Measurements from ENCODE around the gene SEPTIN5. TPM values are rescaled to one million over a fixed set of nuclear protein-coding genes. Genes with fewer than 3 reads are reported as not detected.

The SEPTIN5 gene
- total RNA-seq, 1 donor from 2014 or later: 1.3 TPM

GRCh38 chr22:19757985-19758895 lies 43.9 kb downstream of the SEPTIN5 start:
- H3K36me3 Mint-ChIP-seq (ENCODE audit: low read depth): peaks cover 4% of the 10 kb centered on the region
- H3K4me1 Mint-ChIP-seq (ENCODE audit: low read depth): peaks cover 17% of the 10 kb centered on the region
- intact Hi-C loops (cut with micrococcal nuclease): loop anchor here (5.0 kb wide), 1 partner anchor 134 kb away; no protein-coding TSS in a partner anchor
- H3K27ac Mint-ChIP-seq: no peak overlapping the region
- peaks cover 61% of the 10 kb centered on the region for H3K27me3 Mint-ChIP-seq (ENCODE audit: insufficient read depth)
- H3K9me3 Mint-ChIP-seq: no peaks in the 10 kb centered on the region
- DNase-seq (ENCODE audit: low spot score): no peak
- peak overlapping the region; percentile 68 for H3K4me3 Mint-ChIP-seq

DNA sequence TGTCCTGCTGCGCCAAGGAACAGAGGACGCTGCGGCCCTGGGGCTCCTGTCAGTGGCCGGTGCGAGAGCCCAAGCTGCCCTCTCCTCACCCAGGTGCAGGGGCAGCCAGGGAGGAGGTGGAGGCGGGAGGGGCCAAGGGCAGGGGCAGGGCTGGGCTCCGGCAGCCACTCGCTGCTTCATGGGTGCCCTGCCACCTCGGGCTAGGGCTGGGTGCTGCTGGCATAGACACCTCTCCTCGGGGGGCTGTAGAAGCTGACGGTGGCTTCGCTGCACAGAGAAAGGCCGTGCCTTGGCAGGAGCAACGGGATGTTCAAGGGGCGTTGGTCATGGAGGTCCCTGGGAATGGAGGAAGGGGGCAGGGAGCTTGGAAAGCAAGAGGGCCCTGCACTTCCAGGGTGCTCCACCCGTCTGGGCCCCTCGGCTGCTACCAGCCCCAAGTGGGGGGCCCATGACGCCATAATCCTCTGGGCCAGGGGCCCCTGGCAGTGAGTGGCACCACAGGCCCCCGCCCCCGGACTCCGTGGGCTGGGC lies 44.7 kb downstream of the SEPTIN5 start:
- H3K27me3 Mint-ChIP-seq (ENCODE audit: insufficient read depth): peaks cover 60% of the 10 kb centered on the region
- H3K4me1 Mint-ChIP-seq (ENCODE audit: low read depth): peaks cover 17% of the 10 kb centered on the region
- DNase-seq (ENCODE audit: low spot score): no peak
- peaks cover 4% of the 10 kb centered on the region for H3K36me3 Mint-ChIP-seq (ENCODE audit: low read depth)
- H3K9me3 Mint-ChIP-seq: no peaks in the 10 kb centered on the region
- intact Hi-C loops (cut with micrococcal nuclease): loop anchor here (5.0 kb wide), 1 partner anchor 133 kb away; no protein-coding TSS in a partner anchor
- H3K4me3 Mint-ChIP-seq: no peak overlapping the region
- H3K27ac Mint-ChIP-seq: no peak overlapping the region

GRCh38 chr22:19759427-19760057 lies 45.2 kb downstream of the SEPTIN5 start:
- H3K4me3 Mint-ChIP-seq: peak overlapping the region; percentile 69
- DNase-seq (ENCODE audit: low spot score): no peak
- H3K27me3 Mint-ChIP-seq (ENCODE audit: insufficient read depth): peaks cover 59% of the 10 kb centered on the region
- H3K9me3 Mint-ChIP-seq: no peaks in the 10 kb centered on the region
- intact Hi-C loops (cut with micrococcal nuclease): loop anchor here (2.0 to 5.0 kb wide), 2 partner anchors 35 to 133 kb away; no protein-coding TSS in a partner anchor
- H3K36me3 Mint-ChIP-seq (ENCODE audit: low read depth): peaks cover 4% of the 10 kb centered on the region
- H3K4me1 Mint-ChIP-seq (ENCODE audit: low read depth): peaks cover 17% of the 10 kb centered on the region
- peak overlapping the region; percentile 83 for H3K27ac Mint-ChIP-seq

DNA sequence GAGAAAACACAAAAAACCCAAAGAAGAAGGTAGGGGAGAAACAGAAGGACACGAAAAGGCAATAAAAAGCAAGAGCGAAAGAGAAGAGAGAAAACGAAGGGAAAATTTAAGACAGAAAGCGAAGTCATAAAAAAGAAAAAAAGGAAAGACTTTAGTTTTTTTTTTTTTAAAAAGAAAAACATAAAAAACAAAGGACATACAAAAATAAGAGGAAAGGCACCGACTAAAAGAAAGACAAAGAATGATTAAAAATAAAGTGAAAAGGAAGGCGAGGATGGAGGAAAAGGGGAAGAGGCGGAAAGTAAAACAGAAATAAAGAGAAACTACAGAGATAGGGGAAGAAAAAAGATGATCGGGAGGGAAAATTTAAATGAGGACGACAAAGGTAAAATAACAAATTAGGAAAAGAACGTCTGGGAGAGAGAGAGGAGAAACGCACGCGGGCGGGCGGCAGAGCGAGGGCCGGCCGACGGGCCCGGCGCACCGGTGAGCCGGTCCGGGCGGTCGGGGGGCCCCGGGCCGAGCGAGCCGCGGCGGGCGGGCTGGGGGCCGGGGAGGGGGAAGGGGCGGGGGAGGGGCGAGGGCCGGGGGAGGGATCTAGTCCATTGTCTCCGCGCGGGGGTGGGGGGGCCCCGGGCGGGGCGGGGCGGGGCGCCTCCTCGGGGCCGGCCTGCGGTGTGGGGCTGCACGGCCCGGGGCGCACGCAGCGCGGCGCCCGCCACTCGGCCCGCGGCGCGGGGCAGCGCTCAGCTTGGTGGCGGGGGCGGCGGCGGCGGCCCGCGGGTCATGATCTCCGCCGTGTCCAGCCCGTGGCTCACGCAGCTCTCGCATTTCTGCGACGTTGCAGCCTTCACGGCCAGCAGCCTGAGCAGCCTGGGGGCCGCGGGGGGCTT lies 46.0 kb downstream of the SEPTIN5 start, which contains the start of gene TBX1:
TSS of gene TBX1 (plus strand) at position 721 of the 893 bp plus-strand sequence. CDS start at position 787, 66 bp downstream.
- intact Hi-C loops (cut with micrococcal nuclease): loop anchor here (2.0 kb wide), 1 partner anchor 36 kb away; no protein-coding TSS in a partner anchor
- H3K27me3 Mint-ChIP-seq (ENCODE audit: insufficient read depth): peaks cover 63% of the 10 kb centered on the region
- peaks cover 4% of the 10 kb centered on the region for H3K36me3 Mint-ChIP-seq (ENCODE audit: low read depth)
- H3K4me3 Mint-ChIP-seq: peak within 1 kb of the TSS; percentile 69
- H3K9me3 Mint-ChIP-seq: no peaks in the 10 kb centered on the region
- no peak for DNase-seq (ENCODE audit: low spot score)
- peak within 1 kb of the TSS; percentile 83 for H3K27ac Mint-ChIP-seq
- H3K4me1 Mint-ChIP-seq (ENCODE audit: low read depth): peaks cover 17% of the 10 kb centered on the region

- intact Hi-C loops (cut with micrococcal nuclease): loop anchor here (2.0 kb wide), 1 partner anchor 36 kb away; no protein-coding TSS in a partner anchor
- H3K9me3 Mint-ChIP-seq: no peaks in the 10 kb centered on the region
- peaks cover 4% of the 10 kb centered on the region for H3K36me3 Mint-ChIP-seq (ENCODE audit: low read depth)
- H3K4me1 Mint-ChIP-seq (ENCODE audit: low read depth): peaks cover 17% of the 10 kb centered on the region
- H3K4me3 Mint-ChIP-seq: no peak overlapping the region
- peak overlapping the region; percentile 75 for H3K27ac Mint-ChIP-seq
- peaks cover 62% of the 10 kb centered on the region for H3K27me3 Mint-ChIP-seq (ENCODE audit: insufficient read depth)
- no peak for DNase-seq (ENCODE audit: low spot score)
These were observed 46.8 kb downstream of the SEPTIN5 start for GRCh38 chr22:19760951-19761724.

DNA sequence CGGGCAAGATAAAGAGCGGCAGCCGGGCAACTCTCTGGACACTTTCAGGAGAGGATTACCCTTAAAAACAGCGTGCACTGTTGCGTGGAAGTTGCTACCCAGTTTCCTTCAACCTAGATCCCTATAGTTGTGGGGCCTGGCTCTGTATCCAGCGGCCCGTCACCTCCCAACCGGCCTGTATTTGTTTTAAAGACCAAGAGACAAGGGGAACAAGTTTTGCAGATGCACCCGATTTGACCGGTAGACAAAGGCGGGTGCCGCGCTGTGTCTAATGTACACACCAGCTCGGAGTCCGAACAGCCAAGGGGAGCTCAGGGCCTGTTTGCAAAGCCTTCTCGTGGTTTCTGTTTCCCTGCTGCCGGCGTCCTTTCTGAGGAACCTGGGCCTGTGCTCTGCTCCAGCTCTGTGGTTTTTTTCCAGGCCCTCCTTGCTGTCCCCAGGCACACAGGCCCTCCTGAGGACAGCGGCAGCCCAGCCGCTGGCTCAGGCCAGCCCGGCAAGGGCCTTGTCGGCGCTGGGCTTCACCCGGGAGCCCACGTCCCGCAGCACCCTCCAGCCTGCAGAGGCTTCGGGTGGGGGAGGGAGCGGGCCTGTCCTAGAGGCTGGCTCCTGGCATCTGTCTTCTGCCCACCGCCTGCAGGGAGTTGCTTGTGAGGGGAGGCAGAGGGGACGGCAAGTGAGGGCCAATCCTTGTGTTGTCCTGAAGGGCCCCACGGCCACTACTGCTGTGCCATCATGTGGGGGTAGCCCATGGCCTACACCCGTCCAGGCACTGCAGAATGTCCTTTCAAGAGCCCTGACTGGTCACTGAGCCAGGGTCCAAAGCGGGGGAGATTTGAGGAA lies 47.6 kb downstream of the SEPTIN5 start:
- Mint-ChIP-seq H3K27me3 (ENCODE audit: insufficient read depth) (peaks cover 59% of the 10 kb centered on the region), H3K36me3 (ENCODE audit: low read depth) (peaks cover 4% of the 10 kb centered on the region), H3K27ac (peak overlapping the region; percentile 75), H3K4me1 (ENCODE audit: low read depth) (peaks cover 17% of the 10 kb centered on the region), H3K9me3 (no peaks in the 10 kb centered on the region), H3K4me3 (no peak overlapping the region)
- no peak for DNase-seq (ENCODE audit: low spot score)
- intact Hi-C loops (cut with micrococcal nuclease): loop anchor here (2.0 kb wide), 1 partner anchor 37 kb away; no protein-coding TSS in a partner anchor

GRCh38 chr22:19762568-19763457 lies 48.5 kb downstream of the SEPTIN5 start:
- Mint-ChIP-seq H3K4me3 (no peak overlapping the region), H3K4me1 (ENCODE audit: low read depth) (peaks cover 10% of the 10 kb centered on the region), H3K9me3 (no peaks in the 10 kb centered on the region), H3K27me3 (ENCODE audit: insufficient read depth) (peaks cover 59% of the 10 kb centered on the region), H3K27ac (no peak overlapping the region), H3K36me3 (ENCODE audit: low read depth) (peaks cover 4% of the 10 kb centered on the region)
- intact Hi-C loops (cut with micrococcal nuclease): no loop called here
- DNase-seq (ENCODE audit: low spot score): no peak

DNA sequence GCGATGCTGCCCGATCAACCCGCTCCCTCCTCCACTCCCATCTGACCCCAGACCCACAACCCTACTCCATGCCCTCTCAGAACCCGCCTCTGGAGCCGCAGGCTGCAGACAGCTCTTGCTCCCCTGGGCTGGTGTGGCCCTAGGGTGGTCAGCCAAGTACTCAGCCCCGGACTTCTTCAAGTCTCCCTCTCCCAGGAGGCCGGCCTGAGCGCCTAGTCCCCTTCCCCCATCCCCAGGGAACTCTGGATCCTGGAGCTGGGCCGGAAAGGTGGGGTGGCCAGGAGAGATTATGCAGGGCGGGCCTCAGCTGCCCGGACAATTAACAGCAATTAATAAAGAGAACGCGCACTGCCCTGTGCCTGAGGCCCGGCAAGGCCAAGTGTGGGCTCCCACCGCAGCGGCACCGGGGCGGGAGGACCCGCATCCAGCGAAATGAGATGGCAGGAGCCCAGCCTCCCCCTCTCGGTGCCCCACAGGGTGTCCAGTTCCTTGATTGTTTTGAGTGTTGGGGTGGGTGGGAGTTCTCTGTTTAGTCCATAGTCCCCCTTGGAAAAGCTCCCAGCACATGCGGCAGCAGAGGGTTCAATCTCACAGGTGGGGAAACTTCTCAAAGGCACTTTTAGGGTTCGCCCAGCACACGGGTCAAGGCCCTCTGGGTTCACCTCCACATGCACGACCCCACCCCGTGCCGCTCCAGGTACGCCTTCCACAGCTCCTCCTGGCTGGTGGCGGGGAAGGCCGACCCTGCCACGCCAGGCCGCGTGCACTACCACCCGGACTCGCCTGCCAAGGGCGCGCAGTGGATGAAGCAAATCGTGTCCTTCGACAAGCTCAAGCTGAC lies 49.4 kb downstream of the SEPTIN5 start:
- no peaks in the 10 kb centered on the region for H3K9me3 Mint-ChIP-seq
- intact Hi-C loops (cut with micrococcal nuclease): no loop called here
- H3K36me3 Mint-ChIP-seq (ENCODE audit: low read depth): peaks cover 4% of the 10 kb centered on the region
- peaks cover 62% of the 10 kb centered on the region for H3K27me3 Mint-ChIP-seq (ENCODE audit: insufficient read depth)
- no peak for DNase-seq (ENCODE audit: low spot score)
- peaks cover 10% of the 10 kb centered on the region for H3K4me1 Mint-ChIP-seq (ENCODE audit: low read depth)
- no peak overlapping the region for H3K4me3 Mint-ChIP-seq
- no peak overlapping the region for H3K27ac Mint-ChIP-seq

GRCh38 chr22:19764299-19764593 lies 49.9 kb downstream of the SEPTIN5 start:
- H3K9me3 Mint-ChIP-seq: no peaks in the 10 kb centered on the region
- H3K4me3 Mint-ChIP-seq: no peak overlapping the region
- H3K27me3 Mint-ChIP-seq (ENCODE audit: insufficient read depth): peaks cover 61% of the 10 kb centered on the region
- intact Hi-C loops (cut with micrococcal nuclease): no loop called here
- peaks cover 10% of the 10 kb centered on the region for H3K4me1 Mint-ChIP-seq (ENCODE audit: low read depth)
- H3K27ac Mint-ChIP-seq: no peak overlapping the region
- DNase-seq (ENCODE audit: low spot score): no peak
- peaks cover 4% of the 10 kb centered on the region for H3K36me3 Mint-ChIP-seq (ENCODE audit: low read depth)
